ENCODE data around the gene FAM171A1.

FAM171A1 gene

DNA sequence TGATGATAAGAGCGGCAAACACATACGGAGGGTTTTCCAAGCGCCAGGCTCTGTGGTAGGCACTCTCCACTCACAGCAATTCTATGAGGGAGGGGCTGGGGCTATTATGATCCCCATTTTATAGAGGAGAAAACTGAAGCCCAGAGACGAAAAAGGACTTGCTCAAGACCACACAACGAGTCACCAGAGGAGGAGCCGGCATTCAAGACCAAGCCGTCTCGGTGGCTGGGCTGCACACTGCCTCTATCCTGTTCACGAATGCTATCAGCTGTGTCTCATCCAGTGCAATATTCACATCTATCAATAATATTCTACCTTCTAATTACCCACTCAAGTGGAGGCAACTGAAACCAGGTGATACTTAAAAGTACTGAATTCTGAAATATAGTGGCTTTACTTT, 134.7 kb downstream of the FAM171A1 start:
- H3K4me1 ChIP-seq (ENCODE audit: control insufficient read depth, insufficient read depth, low read length) = no peaks in the 10 kb centered on the region
- no peak overlapping the region for H3K27ac ChIP-seq (ENCODE audit: insufficient read depth, low read depth, low read length, poor library complexity, severe bottlenecking)
- H3K36me3 ChIP-seq (ENCODE audit: control insufficient read depth, insufficient read depth, low read length) = no peaks in the 10 kb centered on the region
- H3K4me3 ChIP-seq (ENCODE audit: insufficient read depth, low read depth, low read length) = no peak overlapping the region
- WGBS, 2 experiments = 95 to 96% methylated on average over 9 of the region's 9 CpGs
- H3K27me3 ChIP-seq (ENCODE audit: control insufficient read depth, insufficient read depth, low read length, poor library complexity, severe bottlenecking) = no peaks in the 10 kb centered on the region
- no peaks in the 10 kb centered on the region for H3K9me3 ChIP-seq (ENCODE audit: control insufficient read depth, low read length)

DNA sequence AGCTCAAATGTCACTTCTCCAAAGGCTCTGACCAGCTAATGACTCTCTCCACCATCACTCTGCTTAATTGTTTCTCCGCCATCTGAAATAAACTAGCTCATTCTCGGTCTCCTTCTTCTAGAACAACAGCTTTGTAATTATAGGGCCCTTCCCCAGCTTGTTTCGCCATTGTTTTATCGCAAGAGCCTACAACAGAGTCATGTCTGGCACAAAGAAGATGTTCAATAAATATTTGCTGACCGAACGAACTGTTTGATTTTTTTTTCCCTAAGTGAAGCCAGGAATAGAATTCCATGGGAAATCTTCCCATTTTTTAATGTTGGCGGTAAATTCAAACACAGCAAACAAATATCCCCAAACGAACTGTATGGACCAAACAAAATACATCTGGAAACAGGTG, 138.8 kb downstream of the FAM171A1 start:
- H3K27me3 ChIP-seq (ENCODE audit: control insufficient read depth, insufficient read depth, low read length, poor library complexity, severe bottlenecking) = no peaks in the 10 kb centered on the region
- no peaks in the 10 kb centered on the region for H3K36me3 ChIP-seq (ENCODE audit: control insufficient read depth, insufficient read depth, low read length)
- 90 to 92% methylated on average over 8 of the region's 8 CpGs for WGBS, 2 experiments
- no peak overlapping the region for H3K27ac ChIP-seq (ENCODE audit: insufficient read depth, low read depth, low read length, poor library complexity, severe bottlenecking)
- H3K4me3 ChIP-seq (ENCODE audit: insufficient read depth, low read depth, low read length) = no peak overlapping the region
- H3K9me3 ChIP-seq (ENCODE audit: control insufficient read depth, low read length) = no peaks in the 10 kb centered on the region
- no peaks in the 10 kb centered on the region for H3K4me1 ChIP-seq (ENCODE audit: control insufficient read depth, insufficient read depth, low read length)

DNA sequence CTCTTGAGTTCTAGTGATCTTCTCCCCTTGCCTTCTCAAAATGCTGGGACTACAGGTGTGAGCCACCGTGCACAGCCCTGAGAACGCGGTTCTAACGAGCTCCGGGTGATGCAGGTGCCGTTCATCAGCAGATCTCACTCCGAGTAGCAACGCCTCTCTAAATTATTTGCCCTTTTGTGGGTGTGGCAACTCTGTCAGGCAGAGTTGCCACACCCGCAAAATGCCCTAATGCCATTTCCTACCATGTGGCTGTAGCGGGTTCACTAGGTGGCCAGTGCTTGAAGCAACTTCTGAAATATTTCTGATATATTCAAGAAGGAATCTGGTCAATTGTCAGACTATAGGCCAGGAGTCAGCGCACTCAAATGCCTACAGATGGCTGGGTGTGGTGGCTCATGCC, 139.7 kb downstream of the FAM171A1 start:
- 96 to 97% methylated on average over 11 of the region's 11 CpGs for WGBS, 2 experiments
- no peaks in the 10 kb centered on the region for H3K9me3 ChIP-seq (ENCODE audit: control insufficient read depth, low read length)
- no peaks in the 10 kb centered on the region for H3K36me3 ChIP-seq (ENCODE audit: control insufficient read depth, insufficient read depth, low read length)
- no peak overlapping the region for H3K4me3 ChIP-seq (ENCODE audit: insufficient read depth, low read depth, low read length)
- no peaks in the 10 kb centered on the region for H3K27me3 ChIP-seq (ENCODE audit: control insufficient read depth, insufficient read depth, low read length, poor library complexity, severe bottlenecking)
- H3K27ac ChIP-seq (ENCODE audit: insufficient read depth, low read depth, low read length, poor library complexity, severe bottlenecking) = no peak overlapping the region
- no peaks in the 10 kb centered on the region for H3K4me1 ChIP-seq (ENCODE audit: control insufficient read depth, insufficient read depth, low read length)

DNA sequence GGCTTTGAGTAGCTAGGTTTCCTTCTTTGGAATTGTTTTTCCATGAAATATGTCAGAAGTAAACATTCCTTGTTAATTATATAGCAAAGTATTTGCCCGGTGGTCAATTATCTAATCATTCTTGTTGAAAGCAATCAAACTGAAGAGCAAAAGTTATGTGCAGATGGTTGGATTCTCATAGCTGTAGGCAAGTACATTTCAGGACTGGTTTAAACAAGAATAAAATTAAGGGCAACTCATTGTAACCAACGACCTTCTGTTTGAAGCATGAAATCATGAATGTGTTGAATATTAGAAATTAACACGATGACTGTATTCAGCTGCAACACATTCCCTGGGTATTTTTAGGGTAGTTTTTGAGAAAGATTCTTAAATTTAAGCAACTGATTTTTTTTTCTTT, 140.8 kb downstream of the FAM171A1 start:
- H3K36me3 ChIP-seq (ENCODE audit: control insufficient read depth, insufficient read depth, low read length) = no peaks in the 10 kb centered on the region
- H3K9me3 ChIP-seq (ENCODE audit: control insufficient read depth, low read length) = no peaks in the 10 kb centered on the region
- no peaks in the 10 kb centered on the region for H3K4me1 ChIP-seq (ENCODE audit: control insufficient read depth, insufficient read depth, low read length)
- WGBS, 2 experiments = 93 to 95% methylated on average over 3 of the region's 3 CpGs
- H3K27me3 ChIP-seq (ENCODE audit: control insufficient read depth, insufficient read depth, low read length, poor library complexity, severe bottlenecking) = no peaks in the 10 kb centered on the region
- H3K4me3 ChIP-seq (ENCODE audit: insufficient read depth, low read depth, low read length) = no peak overlapping the region
- no peak overlapping the region for H3K27ac ChIP-seq (ENCODE audit: insufficient read depth, low read depth, low read length, poor library complexity, severe bottlenecking)

DNA sequence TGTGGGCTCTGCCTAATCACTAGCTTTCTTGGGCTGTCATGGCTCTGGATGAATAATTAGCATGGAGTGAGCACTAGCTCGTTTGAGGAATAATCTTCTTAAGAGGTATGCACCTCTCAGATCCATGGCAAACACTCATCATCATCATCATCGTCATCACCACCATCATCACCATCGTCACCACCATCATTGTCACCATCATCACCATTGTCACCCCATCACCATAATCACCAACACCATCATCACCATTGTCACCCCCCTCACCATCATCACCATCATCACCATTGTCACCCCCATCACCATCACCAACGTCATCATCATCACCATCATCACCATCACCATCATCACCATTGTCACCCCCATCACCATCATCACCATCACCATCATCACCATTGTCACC, 141.8 kb downstream of the FAM171A1 start:
- Histone ChIP-seq H3K9me3 (ENCODE audit: control insufficient read depth, low read length) (no peaks in the 10 kb centered on the region), H3K4me3 (ENCODE audit: insufficient read depth, low read depth, low read length) (no peak overlapping the region), H3K27me3 (ENCODE audit: control insufficient read depth, insufficient read depth, low read length, poor library complexity, severe bottlenecking) (no peaks in the 10 kb centered on the region), H3K27ac (ENCODE audit: insufficient read depth, low read depth, low read length, poor library complexity, severe bottlenecking) (no peak overlapping the region), H3K36me3 (ENCODE audit: control insufficient read depth, insufficient read depth, low read length) (no peaks in the 10 kb centered on the region), H3K4me1 (ENCODE audit: control insufficient read depth, insufficient read depth, low read length) (no peaks in the 10 kb centered on the region)
- 88 to 90% methylated on average over 4 of the region's 4 CpGs for WGBS, 2 experiments

DNA sequence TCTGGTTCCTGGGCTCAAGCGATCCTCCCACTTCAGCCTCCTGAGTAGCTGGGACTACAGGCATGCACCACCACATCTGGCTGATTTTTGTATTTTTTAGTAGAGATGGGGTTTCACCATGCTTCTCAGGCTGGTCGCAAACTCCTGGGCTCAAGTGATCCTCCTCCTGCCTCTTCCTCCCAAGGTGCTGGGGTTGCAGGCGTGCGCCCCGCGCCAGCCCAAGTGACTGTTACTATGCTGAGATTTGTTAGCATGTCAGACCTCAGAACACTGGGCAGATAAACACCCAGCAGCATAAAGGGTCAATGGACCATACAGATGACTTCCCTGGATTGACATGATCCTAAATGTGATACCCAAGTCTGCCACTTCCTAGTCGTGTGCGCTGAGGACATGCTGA, 142.7 kb downstream of the FAM171A1 start:
- no peaks in the 10 kb centered on the region for H3K4me1 ChIP-seq (ENCODE audit: control insufficient read depth, insufficient read depth, low read length)
- 90% methylated on average over 8 of the region's 8 CpGs for WGBS, 2 experiments
- no peaks in the 10 kb centered on the region for H3K9me3 ChIP-seq (ENCODE audit: control insufficient read depth, low read length)
- H3K27ac ChIP-seq (ENCODE audit: insufficient read depth, low read depth, low read length, poor library complexity, severe bottlenecking) = no peak overlapping the region
- no peaks in the 10 kb centered on the region for H3K36me3 ChIP-seq (ENCODE audit: control insufficient read depth, insufficient read depth, low read length)
- no peak overlapping the region for H3K4me3 ChIP-seq (ENCODE audit: insufficient read depth, low read depth, low read length)
- no peaks in the 10 kb centered on the region for H3K27me3 ChIP-seq (ENCODE audit: control insufficient read depth, insufficient read depth, low read length, poor library complexity, severe bottlenecking)

DNA sequence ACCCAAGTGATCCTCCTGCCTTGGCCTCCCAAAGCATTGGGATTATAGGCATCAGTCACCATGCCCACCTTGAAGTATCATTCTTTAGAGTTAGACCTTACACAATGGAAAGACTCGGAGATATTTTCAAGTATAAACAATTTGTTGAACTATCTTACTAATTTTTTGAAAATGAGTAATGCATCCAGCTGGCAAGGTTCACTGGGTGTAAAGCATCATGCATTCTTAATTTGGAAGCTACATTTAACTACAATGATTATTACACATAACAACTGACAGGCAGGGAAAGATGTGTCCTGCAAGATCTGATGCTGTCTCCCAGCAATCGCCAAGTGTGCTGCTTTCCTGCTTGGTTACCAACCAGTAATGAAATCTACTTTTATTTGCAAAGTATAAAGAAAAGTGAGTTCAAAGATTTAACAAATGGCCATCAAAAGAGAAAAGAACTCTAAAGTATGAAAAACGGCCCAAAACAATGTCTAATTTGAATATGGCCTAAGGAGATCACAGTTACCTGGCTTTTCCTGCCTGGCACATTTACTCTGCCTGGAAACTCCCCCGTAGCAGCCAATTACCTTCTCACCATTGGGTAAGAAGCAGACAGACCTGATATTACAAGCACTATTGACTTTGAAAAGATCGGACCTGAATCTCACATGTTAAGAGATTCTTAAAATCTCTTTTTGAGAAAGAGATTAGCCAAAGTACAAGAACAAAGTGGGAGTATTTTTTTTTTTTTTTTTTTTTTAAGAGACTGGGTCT, 143.3 kb downstream of the FAM171A1 start:
- Histone ChIP-seq H3K27ac (ENCODE audit: insufficient read depth, low read depth, low read length, poor library complexity, severe bottlenecking) (no peak overlapping the region), H3K4me1 (ENCODE audit: control insufficient read depth, insufficient read depth, low read length) (no peaks in the 10 kb centered on the region), H3K27me3 (ENCODE audit: control insufficient read depth, insufficient read depth, low read length, poor library complexity, severe bottlenecking) (no peaks in the 10 kb centered on the region), H3K9me3 (ENCODE audit: control insufficient read depth, low read length) (no peaks in the 10 kb centered on the region), H3K36me3 (ENCODE audit: control insufficient read depth, insufficient read depth, low read length) (no peaks in the 10 kb centered on the region), H3K4me3 (ENCODE audit: insufficient read depth, low read depth, low read length) (no peak overlapping the region)
- 83 to 97% methylated on average over 4 to 5 of the region's 5 CpGs for WGBS, 2 experiments

DNA sequence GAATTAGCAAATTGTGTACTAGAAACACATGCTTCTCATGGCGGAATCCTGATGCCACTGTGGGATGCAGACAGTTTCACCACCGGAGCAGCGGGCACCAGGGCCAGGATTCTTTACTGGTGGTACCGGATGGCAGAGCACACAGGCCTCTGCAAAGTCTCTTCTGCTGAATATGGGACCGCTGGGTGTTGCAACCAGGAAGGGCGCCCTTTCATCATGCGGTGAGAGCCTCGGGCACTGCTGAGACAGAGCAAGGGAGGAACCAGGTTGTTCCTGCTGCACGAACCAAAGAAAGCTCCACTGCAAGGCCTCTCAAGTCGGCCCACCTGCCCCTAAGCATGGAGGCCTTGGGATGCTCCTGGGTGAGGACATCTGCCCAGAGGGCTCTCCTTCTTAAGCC, 145.6 kb downstream of the FAM171A1 start:
- Histone ChIP-seq H3K4me1 (ENCODE audit: control insufficient read depth, insufficient read depth, low read length) (no peaks in the 10 kb centered on the region), H3K36me3 (ENCODE audit: control insufficient read depth, insufficient read depth, low read length) (no peaks in the 10 kb centered on the region), H3K27me3 (ENCODE audit: control insufficient read depth, insufficient read depth, low read length, poor library complexity, severe bottlenecking) (no peaks in the 10 kb centered on the region), H3K27ac (ENCODE audit: insufficient read depth, low read depth, low read length, poor library complexity, severe bottlenecking) (no peak overlapping the region), H3K9me3 (ENCODE audit: control insufficient read depth, low read length) (no peaks in the 10 kb centered on the region), H3K4me3 (ENCODE audit: insufficient read depth, low read depth, low read length) (no peak overlapping the region)
- 95 to 97% methylated on average over 10 of the region's 10 CpGs for WGBS, 2 experiments

DNA sequence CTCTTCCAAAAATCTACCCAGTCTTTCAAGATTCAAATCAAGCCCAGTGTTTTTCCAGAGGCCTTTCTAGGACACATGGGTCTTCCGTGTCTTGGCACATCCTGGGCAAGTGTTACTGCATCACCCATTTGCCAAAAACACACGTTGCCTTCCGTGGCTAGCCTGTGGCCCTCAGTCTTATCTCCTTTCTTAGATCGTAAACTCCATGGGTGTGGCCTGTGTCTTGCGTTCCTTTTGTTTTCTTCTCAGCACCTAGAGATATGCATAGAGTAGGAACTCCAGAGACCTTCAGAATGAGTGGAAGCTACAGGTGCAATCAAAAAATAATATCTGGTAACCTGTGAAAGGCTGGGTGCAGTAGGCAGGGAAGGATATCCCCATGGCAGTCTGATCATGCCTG, 146.1 kb downstream of the FAM171A1 start:
- Histone ChIP-seq H3K4me1 (ENCODE audit: control insufficient read depth, insufficient read depth, low read length) (no peaks in the 10 kb centered on the region), H3K27ac (ENCODE audit: insufficient read depth, low read depth, low read length, poor library complexity, severe bottlenecking) (no peak overlapping the region), H3K36me3 (ENCODE audit: control insufficient read depth, insufficient read depth, low read length) (no peaks in the 10 kb centered on the region), H3K9me3 (ENCODE audit: control insufficient read depth, low read length) (no peaks in the 10 kb centered on the region), H3K4me3 (ENCODE audit: insufficient read depth, low read depth, low read length) (no peak overlapping the region), H3K27me3 (ENCODE audit: control insufficient read depth, insufficient read depth, low read length, poor library complexity, severe bottlenecking) (no peaks in the 10 kb centered on the region)
- 96 to 98% methylated on average over 5 of the region's 5 CpGs for WGBS, 2 experiments

DNA sequence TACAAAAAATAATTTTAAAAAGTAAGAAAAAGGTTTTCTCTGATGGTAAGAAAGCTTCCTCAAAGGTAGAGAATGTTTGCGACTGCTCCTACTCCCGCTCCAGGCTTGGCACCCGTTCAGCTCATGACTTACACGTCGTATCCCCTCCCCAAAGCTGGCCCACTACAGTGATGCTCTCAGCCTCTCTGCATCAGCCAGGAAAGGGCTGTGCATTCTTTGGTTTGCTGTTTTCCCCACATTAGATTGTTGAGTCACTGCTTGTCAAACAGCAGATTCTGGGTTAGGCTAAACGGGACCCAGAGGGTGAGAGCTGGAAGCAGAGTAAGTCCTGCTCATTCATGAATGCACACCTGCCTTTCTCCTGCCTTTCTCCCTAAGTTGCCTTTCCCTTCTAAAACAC, 147.9 kb downstream of the FAM171A1 start:
- Histone ChIP-seq H3K27ac (ENCODE audit: insufficient read depth, low read depth, low read length, poor library complexity, severe bottlenecking) (no peak overlapping the region), H3K4me3 (ENCODE audit: insufficient read depth, low read depth, low read length) (no peak overlapping the region), H3K9me3 (ENCODE audit: control insufficient read depth, low read length) (no peaks in the 10 kb centered on the region), H3K27me3 (ENCODE audit: control insufficient read depth, insufficient read depth, low read length, poor library complexity, severe bottlenecking) (no peaks in the 10 kb centered on the region), H3K4me1 (ENCODE audit: control insufficient read depth, insufficient read depth, low read length) (no peaks in the 10 kb centered on the region), H3K36me3 (ENCODE audit: control insufficient read depth, insufficient read depth, low read length) (no peaks in the 10 kb centered on the region)
- 95% methylated on average over 6 of the region's 6 CpGs for WGBS, 2 experiments

DNA sequence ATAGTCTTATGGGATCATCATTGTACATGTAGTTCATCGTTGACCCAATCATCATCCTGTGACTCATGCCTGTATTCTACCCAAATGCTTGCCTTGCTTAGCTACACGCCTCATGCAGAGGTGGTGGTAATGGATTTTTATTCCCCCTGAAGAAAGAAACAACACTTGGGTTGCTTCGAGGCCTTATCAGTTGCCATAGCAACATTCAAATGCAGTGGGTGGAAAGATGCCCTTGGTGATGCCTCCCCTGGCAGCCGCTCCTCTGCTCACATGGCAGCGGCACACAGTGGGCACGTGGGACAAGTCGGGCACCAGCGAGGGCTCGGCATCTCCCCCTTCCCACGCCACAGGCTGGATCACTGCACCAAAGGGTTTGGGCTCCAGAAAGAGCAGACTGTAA, 148.6 kb downstream of the FAM171A1 start:
- no peak overlapping the region for H3K4me3 ChIP-seq (ENCODE audit: insufficient read depth, low read depth, low read length)
- H3K27me3 ChIP-seq (ENCODE audit: control insufficient read depth, insufficient read depth, low read length, poor library complexity, severe bottlenecking) = no peaks in the 10 kb centered on the region
- no peaks in the 10 kb centered on the region for H3K9me3 ChIP-seq (ENCODE audit: control insufficient read depth, low read length)
- no peaks in the 10 kb centered on the region for H3K4me1 ChIP-seq (ENCODE audit: control insufficient read depth, insufficient read depth, low read length)
- WGBS, 2 experiments = 95 to 96% methylated on average over 10 of the region's 10 CpGs
- no peak overlapping the region for H3K27ac ChIP-seq (ENCODE audit: insufficient read depth, low read depth, low read length, poor library complexity, severe bottlenecking)
- no peaks in the 10 kb centered on the region for H3K36me3 ChIP-seq (ENCODE audit: control insufficient read depth, insufficient read depth, low read length)
